ENCODE measurements around the gene SCMH1. TPM values are rescaled to one million over a fixed set of nuclear protein-coding genes. Genes with fewer than 3 reads are reported as not detected.

Gene SCMH1
- total RNA-seq, 2 donors from 2014 or later = 16.4 to 18.3 TPM

- peaks cover 41% of the 10 kb centered on the region for H3K27me3 ChIP-seq (ENCODE audit: control insufficient read depth, insufficient read depth, low read length, poor library complexity, severe bottlenecking)
- H3K9me3 Mint-ChIP-seq = no peaks in the 10 kb centered on the region
- WGBS, 2 experiments (ENCODE audit: insufficient coverage in 1 of 2, insufficient read length in 1 of 2) = 24 to 35% methylated on average over 18 to 51 of the region's 51 CpGs
- no peak overlapping the region for H3K27ac Mint-ChIP-seq
- H3K27me3 Mint-ChIP-seq (ENCODE audit: insufficient read depth) = peaks cover 35% of the 10 kb centered on the region
- H3K4me1 ChIP-seq (ENCODE audit: control insufficient read depth, insufficient read depth, low read length) = peaks cover 3% of the 10 kb centered on the region
- DNase-seq = peak; percentile 73
- H3K4me3 Mint-ChIP-seq = peak overlapping the region; percentile 52
- H3K36me3 ChIP-seq (ENCODE audit: control insufficient read depth, insufficient read depth, low read length) = no peaks in the 10 kb centered on the region
- no peaks in the 10 kb centered on the region for H3K9me3 ChIP-seq (ENCODE audit: control insufficient read depth, low read length)
- peaks cover 29% of the 10 kb centered on the region for H3K4me1 Mint-ChIP-seq
- H3K9ac ChIP-seq (ENCODE audit: extremely low read depth, low read length, poor library complexity, severe bottlenecking) = peak overlapping the region; percentile 32
- peak overlapping the region; percentile 45 for H3K27ac ChIP-seq (ENCODE audit: low read depth, low read length)
- H3K4me3 ChIP-seq (ENCODE audit: low read length) = peak overlapping the region; percentile 72
- no peak for TF ChIP-seq CTCF (conservative IDR thresholded peaks at IDR 0.05)
- H3K36me3 Mint-ChIP-seq (ENCODE audit: low read depth) = no peaks in the 10 kb centered on the region
Observed at GRCh38 chr1:41242342-41243078, 404 bp upstream of the SCMH1 start.

DNA sequence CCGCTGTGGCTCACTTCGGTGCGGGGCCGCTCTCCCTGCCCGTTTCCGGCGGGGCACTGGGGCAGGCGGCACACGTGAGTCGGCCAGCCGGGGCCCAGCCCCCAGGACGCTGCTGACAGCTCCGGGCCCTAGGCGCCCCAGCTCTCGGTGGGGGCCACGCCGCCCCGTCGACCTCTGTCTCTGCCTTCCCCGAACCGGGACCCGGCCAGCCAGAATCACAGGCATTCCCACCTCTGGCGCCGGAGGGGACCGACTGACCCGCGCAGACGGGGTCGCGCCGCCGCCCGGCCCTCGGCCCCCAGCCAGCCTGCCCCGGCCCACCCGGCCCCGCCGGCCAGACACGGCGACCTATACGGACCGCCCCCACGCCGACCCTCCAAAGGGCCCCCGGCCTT is 755 bp downstream of the SCMH1 start:
- DNase-seq = peak; percentile 76
- Histone ChIP-seq H3K9ac (ENCODE audit: extremely low read depth, low read length, poor library complexity, severe bottlenecking) (no peak overlapping the region), H3K27me3 (ENCODE audit: control insufficient read depth, insufficient read depth, low read length, poor library complexity, severe bottlenecking) (peaks cover 45% of the 10 kb centered on the region), H3K4me3 (ENCODE audit: low read length) (peak overlapping the region; percentile 76), H3K4me1 (ENCODE audit: control insufficient read depth, insufficient read depth, low read length) (peaks cover 5% of the 10 kb centered on the region), H3K27ac (ENCODE audit: low read depth, low read length) (no peak overlapping the region), H3K36me3 (ENCODE audit: control insufficient read depth, insufficient read depth, low read length) (no peaks in the 10 kb centered on the region), H3K9me3 (ENCODE audit: control insufficient read depth, low read length) (no peaks in the 10 kb centered on the region)
- Mint-ChIP-seq H3K9me3 (no peaks in the 10 kb centered on the region), H3K27ac (no peak overlapping the region), H3K36me3 (ENCODE audit: low read depth) (no peaks in the 10 kb centered on the region), H3K27me3 (ENCODE audit: insufficient read depth) (peaks cover 34% of the 10 kb centered on the region), H3K4me3 (peak overlapping the region; percentile 65), H3K4me1 (peaks cover 36% of the 10 kb centered on the region)
- WGBS, 2 experiments (ENCODE audit: insufficient coverage in 1 of 2, insufficient read length in 1 of 2) = 0 to 1% methylated on average over 11 to 45 of the region's 45 CpGs
- no peak for TF ChIP-seq CTCF (conservative IDR thresholded peaks at IDR 0.05)

- Histone ChIP-seq H3K27ac (ENCODE audit: low read depth, low read length) (no peak overlapping the region), H3K9me3 (ENCODE audit: control insufficient read depth, low read length) (no peaks in the 10 kb centered on the region), H3K27me3 (ENCODE audit: control insufficient read depth, insufficient read depth, low read length, poor library complexity, severe bottlenecking) (peaks cover 45% of the 10 kb centered on the region), H3K36me3 (ENCODE audit: control insufficient read depth, insufficient read depth, low read length) (no peaks in the 10 kb centered on the region), H3K9ac (ENCODE audit: extremely low read depth, low read length, poor library complexity, severe bottlenecking) (no peak overlapping the region), H3K4me3 (ENCODE audit: low read length) (peak overlapping the region; percentile 76), H3K4me1 (ENCODE audit: control insufficient read depth, insufficient read depth, low read length) (peaks cover 7% of the 10 kb centered on the region)
- Mint-ChIP-seq H3K27me3 (ENCODE audit: insufficient read depth) (peaks cover 34% of the 10 kb centered on the region), H3K9me3 (no peaks in the 10 kb centered on the region), H3K27ac (no peak overlapping the region), H3K36me3 (ENCODE audit: low read depth) (no peaks in the 10 kb centered on the region), H3K4me3 (peak overlapping the region; percentile 65), H3K4me1 (peaks cover 36% of the 10 kb centered on the region)
- 22 to 28% methylated on average over 9 to 12 of the region's 12 CpGs for WGBS, 2 experiments (ENCODE audit: insufficient coverage in 1 of 2, insufficient read length in 1 of 2)
- DNase-seq = no peak
- no peak for TF ChIP-seq CTCF (conservative IDR thresholded peaks at IDR 0.05)
Observed at GRCh38 chr1:41240781-41241353, 1.2 kb downstream of the SCMH1 start.
